ENCODE data around the gene TBC1D24. TPM values are rescaled to one million over a fixed set of nuclear protein-coding genes. Genes with fewer than 3 reads are reported as not detected.

Gene TBC1D24
- total RNA-seq, 2 donors from 2014 or later: 8.4 to 15.8 TPM

GRCh38 chr16:2524339-2524938 is 49.5 kb downstream of the TBC1D24 start:
- peaks cover 10% of the 10 kb centered on the region for H3K4me1 ChIP-seq
- TF ChIP-seq, protein P1, sequence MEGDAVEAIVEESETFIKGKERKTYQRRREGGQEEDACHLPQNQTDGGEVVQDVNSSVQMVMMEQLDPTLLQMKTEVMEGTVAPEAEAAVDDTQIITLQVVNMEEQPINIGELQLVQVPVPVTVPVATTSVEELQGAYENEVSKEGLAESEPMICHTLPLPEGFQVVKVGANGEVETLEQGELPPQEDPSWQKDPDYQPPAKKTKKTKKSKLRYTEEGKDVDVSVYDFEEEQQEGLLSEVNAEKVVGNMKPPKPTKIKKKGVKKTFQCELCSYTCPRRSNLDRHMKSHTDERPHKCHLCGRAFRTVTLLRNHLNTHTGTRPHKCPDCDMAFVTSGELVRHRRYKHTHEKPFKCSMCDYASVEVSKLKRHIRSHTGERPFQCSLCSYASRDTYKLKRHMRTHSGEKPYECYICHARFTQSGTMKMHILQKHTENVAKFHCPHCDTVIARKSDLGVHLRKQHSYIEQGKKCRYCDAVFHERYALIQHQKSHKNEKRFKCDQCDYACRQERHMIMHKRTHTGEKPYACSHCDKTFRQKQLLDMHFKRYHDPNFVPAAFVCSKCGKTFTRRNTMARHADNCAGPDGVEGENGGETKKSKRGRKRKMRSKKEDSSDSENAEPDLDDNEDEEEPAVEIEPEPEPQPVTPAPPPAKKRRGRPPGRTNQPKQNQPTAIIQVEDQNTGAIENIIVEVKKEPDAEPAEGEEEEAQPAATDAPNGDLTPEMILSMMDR (IDR thresholded peaks at IDR 0.05): no peak
- no peak overlapping the region for H3K27ac ChIP-seq
- H3K27me3 ChIP-seq: no peaks in the 10 kb centered on the region
- DNase-seq: no peak
- no peak overlapping the region for H3K9ac ChIP-seq (ENCODE audit: low read depth in 2 of 2, low read length in 2 of 2)
- H3K4me3 ChIP-seq: no peak overlapping the region
- intact Hi-C loops (cut with DNase I): no loop called here
- H3K9me3 ChIP-seq: no peaks in the 10 kb centered on the region
- peaks cover 4% of the 10 kb centered on the region for H3K36me3 ChIP-seq

GRCh38 chr16:2526135-2526534 is 51.2 kb downstream of the TBC1D24 start:
- peaks cover 6% of the 10 kb centered on the region for H3K4me1 ChIP-seq
- no peak overlapping the region for H3K9ac ChIP-seq (ENCODE audit: low read depth in 2 of 2, low read length in 2 of 2)
- TF ChIP-seq, protein P1 (IDR thresholded peaks at IDR 0.05): no peak
- H3K4me3 ChIP-seq: no peak overlapping the region
- H3K27me3 ChIP-seq: no peaks in the 10 kb centered on the region
- no peaks in the 10 kb centered on the region for H3K9me3 ChIP-seq
- H3K36me3 ChIP-seq: peaks cover 4% of the 10 kb centered on the region
- DNase-seq: no peak
- intact Hi-C loops (cut with DNase I): no loop called here
- H3K27ac ChIP-seq: no peak overlapping the region

GRCh38 chr16:2527071-2527783 is 52.3 kb downstream of the TBC1D24 start:
- TF ChIP-seq, protein P1 (IDR thresholded peaks at IDR 0.05): no peak
- no peaks in the 10 kb centered on the region for H3K27me3 ChIP-seq
- intact Hi-C loops (cut with DNase I): no loop called here
- H3K27ac ChIP-seq: no peak overlapping the region
- no peak for DNase-seq
- no peak overlapping the region for H3K9ac ChIP-seq (ENCODE audit: low read depth in 2 of 2, low read length in 2 of 2)
- peaks cover 6% of the 10 kb centered on the region for H3K4me1 ChIP-seq
- H3K36me3 ChIP-seq: peaks cover 4% of the 10 kb centered on the region
- no peak overlapping the region for H3K4me3 ChIP-seq
- H3K9me3 ChIP-seq: no peaks in the 10 kb centered on the region

DNA sequence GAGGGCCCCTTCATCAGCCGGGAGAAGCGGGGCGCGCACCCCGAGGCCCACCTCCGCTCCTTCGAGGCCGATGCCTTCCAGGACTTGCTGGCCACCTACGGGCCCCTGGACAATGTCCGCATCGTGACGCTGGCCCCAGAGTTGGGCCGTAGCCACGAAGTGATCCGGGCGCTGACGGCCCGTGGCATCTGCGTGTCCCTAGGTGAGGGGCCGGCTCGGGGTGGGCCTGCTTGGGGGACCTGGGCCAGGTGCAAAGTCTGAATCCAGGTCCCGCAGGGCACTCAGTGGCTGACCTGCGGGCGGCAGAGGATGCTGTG is 52.8 kb downstream of the TBC1D24 start:
- Histone ChIP-seq H3K27me3 (no peaks in the 10 kb centered on the region), H3K27ac (no peak overlapping the region), H3K9me3 (no peaks in the 10 kb centered on the region), H3K4me1 (peaks cover 6% of the 10 kb centered on the region), H3K9ac (ENCODE audit: low read depth in 2 of 2, low read length in 2 of 2) (no peak overlapping the region), H3K36me3 (peaks cover 4% of the 10 kb centered on the region), H3K4me3 (no peak overlapping the region)
- intact Hi-C loops (cut with DNase I): no loop called here
- TF ChIP-seq, protein P1 (IDR thresholded peaks at IDR 0.05): no peak
- no peak for DNase-seq

GRCh38 chr16:2528161-2529060 is 53.5 kb downstream of the TBC1D24 start:
- no peak overlapping the region for H3K4me3 ChIP-seq
- DNase-seq: no peak
- H3K4me1 ChIP-seq: peaks cover 6% of the 10 kb centered on the region
- intact Hi-C loops (cut with DNase I): no loop called here
- H3K9me3 ChIP-seq: no peaks in the 10 kb centered on the region
- H3K27me3 ChIP-seq: no peaks in the 10 kb centered on the region
- H3K9ac ChIP-seq (ENCODE audit: low read depth in 2 of 2, low read length in 2 of 2): no peak overlapping the region
- H3K36me3 ChIP-seq: peaks cover 4% of the 10 kb centered on the region
- no peak overlapping the region for H3K27ac ChIP-seq
- TF ChIP-seq, protein P1 (IDR thresholded peaks at IDR 0.05): no peak

Data from colonic mucosa (tissue), 4 donors.